ENCODE data around the gene SBF1.
"Not testable (repeated sequence)": the region's sequence is repeated elsewhere in the genome, so short reads cannot be mapped to it uniquely, and the experiment has no call there.

The SBF1 gene

DNA sequence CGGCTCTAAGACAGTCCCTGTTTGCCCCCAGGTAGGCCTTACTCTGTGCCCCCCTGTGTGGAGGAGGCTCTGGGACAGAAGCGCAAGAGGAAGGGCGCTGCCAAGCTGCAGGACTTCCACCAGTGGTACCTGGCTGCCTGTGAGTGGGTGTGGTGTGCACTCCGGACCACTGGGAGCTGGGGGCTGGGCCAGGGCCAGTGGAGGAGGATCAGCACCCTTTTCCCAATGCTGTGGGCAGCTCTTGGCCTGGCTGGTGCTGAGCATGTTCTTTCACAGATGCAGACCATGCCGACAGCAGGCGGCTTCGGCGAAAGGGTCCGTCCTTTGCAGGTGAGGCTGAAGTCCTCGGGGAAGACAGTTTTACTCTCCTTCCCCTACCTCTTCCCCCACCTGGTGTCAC, 46.9 kb upstream of the SBF1 start:
- H3K4me3 ChIP-seq (ENCODE audit: control insufficient read depth in 1 of 7, extremely low read depth in 1 of 7, insufficient read depth in 4 of 7, low read depth in 2 of 7, low read length in 6 of 7) = no peak overlapping the region
- CTCF ChIA-PET = no interaction called here
- peaks cover 2 to 66% (median 49%) of the 10 kb centered on the region in 4 experiments for H3K36me3 ChIP-seq (ENCODE audit: control insufficient read depth in 4 of 4, insufficient read depth in 4 of 4, low read length in 3 of 4)

GRCh38 chr22:50520826-50521453, 46.1 kb upstream of the SBF1 start:
- no peak for DNase-seq
- no peaks in the 10 kb centered on the region for H3K27me3 ChIP-seq (replicated peaks in 2 of 5; ENCODE audit: control insufficient read depth in 4 of 5, insufficient read depth in 5 of 5, low read length in 4 of 5)
- no peaks in the 10 kb centered on the region for H3K9me3 ChIP-seq (ENCODE audit: control extremely low read depth in 1 of 5, control insufficient read depth in 4 of 5, insufficient read depth in 2 of 5, low read depth in 1 of 5, low read length in 4 of 5)
- H3K27ac ChIP-seq (ENCODE audit: insufficient read depth in 1 of 2, low read depth in 1 of 2, low read length in 2 of 2, poor library complexity in 1 of 2, severe bottlenecking in 2 of 2) = no peak overlapping the region
- H3K4me3 ChIP-seq (ENCODE audit: control insufficient read depth in 1 of 7, extremely low read depth in 1 of 7, insufficient read depth in 4 of 7, low read depth in 2 of 7, low read length in 6 of 7) = no peak overlapping the region
- POLR2A ChIA-PET = interaction anchor here (1.4 kb wide), 1 partner anchor 13 kb away, joined by 5 read pairs; the partner anchor contains the start of genes LMF2 and NCAPH2
- H3K4me1 ChIP-seq (ENCODE audit: control extremely low read depth in 1 of 4, control insufficient read depth in 4 of 4, insufficient read depth in 4 of 4, low read length in 3 of 4) = peaks cover 2 to 15% (median 14%) of the 10 kb centered on the region in 4 experiments
- peaks cover 2 to 71% (median 51%) of the 10 kb centered on the region in 4 experiments for H3K36me3 ChIP-seq (ENCODE audit: control insufficient read depth in 4 of 4, insufficient read depth in 4 of 4, low read length in 3 of 4)
- WGBS (ENCODE audit: insufficient coverage) = 98% methylated on average over 12 of the region's 13 CpGs
- CTCF ChIA-PET = no interaction called here

More for the DNA sequence above, 46.9 kb upstream of the SBF1 start:
- no peaks in the 10 kb centered on the region for H3K9me3 ChIP-seq (ENCODE audit: control extremely low read depth in 1 of 5, control insufficient read depth in 4 of 5, insufficient read depth in 2 of 5, low read depth in 1 of 5, low read length in 4 of 5)
- peaks cover 2 to 22% (median 19%) of the 10 kb centered on the region in 4 experiments for H3K4me1 ChIP-seq (ENCODE audit: control extremely low read depth in 1 of 4, control insufficient read depth in 4 of 4, insufficient read depth in 4 of 4, low read length in 3 of 4)
- H3K27ac ChIP-seq (ENCODE audit: insufficient read depth in 1 of 2, low read depth in 1 of 2, low read length in 2 of 2, poor library complexity in 1 of 2, severe bottlenecking in 2 of 2) = no peak overlapping the region
- H3K27me3 ChIP-seq (replicated peaks in 2 of 5; ENCODE audit: control insufficient read depth in 4 of 5, insufficient read depth in 5 of 5, low read length in 4 of 5) = no peaks in the 10 kb centered on the region
- POLR2A ChIA-PET = interaction anchor here (1.4 kb wide), 1 partner anchor 13 kb away, joined by 5 read pairs; the partner anchor contains the start of genes LMF2 and NCAPH2
- WGBS (ENCODE audit: insufficient coverage) = 98% methylated on average over 9 of the region's 10 CpGs
- DNase-seq = no peak

DNA sequence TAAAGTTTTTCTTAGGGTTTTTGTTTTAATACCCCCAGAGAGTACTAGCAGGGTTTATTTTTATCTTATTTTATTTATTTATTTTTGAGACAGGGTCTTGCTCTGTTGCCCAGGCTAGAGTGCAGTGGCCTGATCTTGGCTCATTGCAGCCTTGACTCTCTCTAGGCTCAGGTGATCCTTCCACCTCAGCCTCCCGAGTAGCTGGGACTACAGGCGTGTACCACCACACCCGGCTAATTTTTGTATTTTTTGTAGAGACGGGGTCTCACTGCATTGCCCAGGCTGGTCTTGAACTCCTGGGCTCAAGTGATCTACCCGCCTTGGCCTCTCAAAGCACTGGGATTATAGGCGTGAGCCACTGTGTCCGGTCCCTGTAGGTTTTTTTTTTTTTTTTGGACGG, 45.3 kb upstream of the SBF1 start:
- CTCF ChIA-PET; H3K9me3 ChIP-seq (ENCODE audit: control extremely low read depth in 1 of 5, control insufficient read depth in 4 of 5, insufficient read depth in 2 of 5, low read depth in 1 of 5, low read length in 4 of 5); H3K4me3 ChIP-seq (ENCODE audit: control insufficient read depth in 1 of 7, extremely low read depth in 1 of 7, insufficient read depth in 4 of 7, low read depth in 2 of 7, low read length in 6 of 7); H3K27me3 ChIP-seq (replicated peaks in 2 of 5; ENCODE audit: control insufficient read depth in 4 of 5, insufficient read depth in 5 of 5, low read length in 4 of 5); POLR2A ChIA-PET; DNase-seq; H3K27ac ChIP-seq (ENCODE audit: insufficient read depth in 1 of 2, low read depth in 1 of 2, low read length in 2 of 2, poor library complexity in 1 of 2, severe bottlenecking in 2 of 2): not testable (repeated sequence)
- WGBS (ENCODE audit: insufficient coverage) = 98% methylated on average over 7 of the region's 8 CpGs
- Histone ChIP-seq H3K36me3 (ENCODE audit: control insufficient read depth in 4 of 4, insufficient read depth in 4 of 4, low read length in 3 of 4) (peaks cover 2 to 75% (median 51%) of the 10 kb centered on the region in 4 experiments), H3K4me1 (ENCODE audit: control extremely low read depth in 1 of 4, control insufficient read depth in 4 of 4, insufficient read depth in 4 of 4, low read length in 3 of 4) (peaks cover 2 to 13% (median 12%) of the 10 kb centered on the region in 4 experiments)

DNA sequence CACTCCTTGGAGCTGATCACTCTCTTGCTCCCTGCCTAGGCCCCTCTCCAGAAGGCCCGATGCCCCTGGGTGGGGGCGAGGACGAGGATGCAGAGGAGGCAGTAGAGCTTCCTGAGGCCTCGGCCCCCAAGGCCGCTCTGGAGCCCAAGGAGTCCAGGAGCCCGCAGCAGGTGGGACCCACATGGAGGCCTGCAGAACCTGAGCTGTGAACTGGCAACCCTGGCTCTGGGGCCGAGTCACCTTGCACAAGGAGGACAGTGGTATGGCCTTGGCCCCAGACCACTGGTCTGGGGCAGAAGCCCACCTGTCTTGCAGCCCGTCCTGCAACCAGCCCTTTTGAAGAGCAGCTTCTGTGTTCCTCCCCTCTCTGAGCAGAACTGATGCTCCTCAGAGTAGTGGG, 44.3 kb upstream of the SBF1 start:
- H3K27ac ChIP-seq (ENCODE audit: insufficient read depth in 1 of 2, low read depth in 1 of 2, low read length in 2 of 2, poor library complexity in 1 of 2, severe bottlenecking in 2 of 2) = no peak overlapping the region
- peaks cover 0 to 4% (median 2%) of the 10 kb centered on the region in 4 experiments for H3K4me1 ChIP-seq (ENCODE audit: control extremely low read depth in 1 of 4, control insufficient read depth in 4 of 4, insufficient read depth in 4 of 4, low read length in 3 of 4)
- no peaks in the 10 kb centered on the region for H3K27me3 ChIP-seq (replicated peaks in 2 of 5; ENCODE audit: control insufficient read depth in 4 of 5, insufficient read depth in 5 of 5, low read length in 4 of 5)
- no peak for DNase-seq
- WGBS (ENCODE audit: insufficient coverage) = 97% methylated on average over 8 of the region's 8 CpGs
- H3K9me3 ChIP-seq (ENCODE audit: control extremely low read depth in 1 of 5, control insufficient read depth in 4 of 5, insufficient read depth in 2 of 5, low read depth in 1 of 5, low read length in 4 of 5) = no peaks in the 10 kb centered on the region
- H3K36me3 ChIP-seq (ENCODE audit: control insufficient read depth in 4 of 4, insufficient read depth in 4 of 4, low read length in 3 of 4) = peaks cover 2 to 82% (median 50%) of the 10 kb centered on the region in 4 experiments
- ChIA-PET POLR2A (no interaction called here), CTCF (no interaction called here)
- H3K4me3 ChIP-seq (ENCODE audit: control insufficient read depth in 1 of 7, extremely low read depth in 1 of 7, insufficient read depth in 4 of 7, low read depth in 2 of 7, low read length in 6 of 7) = no peak overlapping the region

DNA sequence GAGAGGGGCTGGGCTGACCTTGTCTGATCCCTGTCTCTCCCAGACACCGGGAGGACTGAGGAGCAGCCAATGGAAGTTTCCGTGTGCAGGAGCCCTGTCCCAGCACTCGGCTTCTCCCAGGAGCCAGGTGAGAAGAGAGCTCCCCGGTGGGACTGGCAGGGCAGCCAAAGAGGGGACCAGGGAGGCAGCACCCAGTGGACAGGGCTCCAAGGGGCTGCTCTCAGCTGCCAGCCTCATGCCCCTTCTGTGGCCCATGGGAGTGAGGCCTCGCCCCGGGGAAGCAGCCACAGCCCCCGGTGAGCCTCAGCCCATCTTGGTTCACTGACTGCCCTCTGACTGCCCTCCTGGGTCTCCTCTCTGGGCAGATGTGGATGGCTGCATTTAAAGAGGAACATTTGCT, 43.8 kb upstream of the SBF1 start:
- H3K4me1 ChIP-seq (ENCODE audit: control extremely low read depth in 1 of 4, control insufficient read depth in 4 of 4, insufficient read depth in 4 of 4, low read length in 3 of 4) = no peaks in the 10 kb centered on the region
- H3K4me3 ChIP-seq (ENCODE audit: control insufficient read depth in 1 of 7, extremely low read depth in 1 of 7, insufficient read depth in 4 of 7, low read depth in 2 of 7, low read length in 6 of 7) = no peak overlapping the region
- H3K27me3 ChIP-seq (replicated peaks in 2 of 5; ENCODE audit: control insufficient read depth in 4 of 5, insufficient read depth in 5 of 5, low read length in 4 of 5) = no peaks in the 10 kb centered on the region
- CTCF ChIA-PET = interaction anchor here (1.6 kb wide), 1 partner anchor 22 kb away, joined by 4 read pairs; no protein-coding TSS in a partner anchor
- H3K9me3 ChIP-seq (ENCODE audit: control extremely low read depth in 1 of 5, control insufficient read depth in 4 of 5, insufficient read depth in 2 of 5, low read depth in 1 of 5, low read length in 4 of 5) = no peaks in the 10 kb centered on the region
- DNase-seq = no peak
- 95% methylated on average over 7 of the region's 7 CpGs for WGBS (ENCODE audit: insufficient coverage)
- H3K27ac ChIP-seq (ENCODE audit: insufficient read depth in 1 of 2, low read depth in 1 of 2, low read length in 2 of 2, poor library complexity in 1 of 2, severe bottlenecking in 2 of 2) = no peak overlapping the region
- POLR2A ChIA-PET = no interaction called here
- H3K36me3 ChIP-seq (ENCODE audit: control insufficient read depth in 4 of 4, insufficient read depth in 4 of 4, low read length in 3 of 4) = peaks cover 2 to 79% (median 46%) of the 10 kb centered on the region in 4 experiments

DNA sequence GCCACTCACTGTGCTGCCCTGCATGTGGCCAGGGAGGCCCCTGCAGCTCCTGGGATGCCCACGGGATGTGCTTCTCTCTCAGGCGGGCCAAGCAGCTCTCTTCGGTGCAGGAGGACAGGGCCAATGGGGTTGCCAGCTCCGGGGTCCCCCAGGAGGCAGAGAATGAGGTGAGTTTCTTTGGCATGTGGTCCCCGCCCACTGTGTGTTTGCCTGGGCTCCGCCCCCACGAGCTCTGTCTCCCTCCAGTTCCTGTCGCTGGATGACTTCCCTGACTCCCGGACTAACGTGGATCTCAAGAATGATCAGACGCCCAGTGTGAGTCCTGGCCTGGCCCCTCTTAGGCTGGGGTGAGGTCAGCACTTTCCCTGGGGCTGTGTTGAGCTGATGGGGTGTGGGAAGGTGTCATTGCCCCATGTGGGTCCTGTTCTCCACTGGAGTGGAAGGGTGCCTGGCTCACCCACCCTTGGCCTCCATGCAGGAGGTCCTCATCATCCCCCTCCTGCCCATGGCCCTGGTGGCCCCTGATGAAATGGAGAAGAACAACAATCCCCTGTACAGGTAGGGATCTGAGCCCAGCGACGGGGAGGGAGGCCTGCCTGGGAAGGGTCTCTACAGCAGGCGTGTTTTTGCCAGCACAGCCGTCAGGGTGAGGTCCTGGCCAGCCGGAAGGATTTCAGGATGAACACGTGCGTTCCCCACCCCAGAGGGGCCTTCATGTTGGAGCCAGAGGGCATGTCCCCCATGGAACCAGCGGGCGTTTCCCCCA, 42.8 kb upstream of the SBF1 start:
- CTCF ChIA-PET = interaction anchor here (1.2 to 1.6 kb wide), 2 partner anchors 21 to 48 kb away, joined by 4 read pairs; no protein-coding TSS in a partner anchor
- H3K4me3 ChIP-seq (ENCODE audit: control insufficient read depth in 1 of 7, extremely low read depth in 1 of 7, insufficient read depth in 4 of 7, low read depth in 2 of 7, low read length in 6 of 7) = no peak overlapping the region
- 97% methylated on average over 17 of the region's 20 CpGs for WGBS (ENCODE audit: insufficient coverage)

DNA sequence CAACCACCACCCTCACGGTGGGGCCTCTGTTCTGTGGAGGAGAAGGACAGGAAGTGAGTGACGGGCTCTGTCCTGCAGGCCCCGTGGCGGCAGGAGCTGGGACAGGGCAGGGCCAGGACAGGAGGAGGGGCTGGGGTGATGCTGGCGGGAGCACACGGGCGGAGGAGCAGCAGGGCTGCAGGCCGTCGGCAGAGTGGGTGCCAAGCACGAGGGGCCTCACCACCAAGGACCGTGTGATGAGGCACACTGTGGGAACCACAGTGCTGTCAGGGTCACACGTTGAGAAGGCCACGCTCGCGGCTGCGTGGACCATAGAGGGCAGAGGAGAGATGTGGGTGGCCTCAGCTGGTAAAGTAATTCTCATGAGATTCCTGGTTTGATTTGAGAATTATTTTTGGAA, 42.1 kb upstream of the SBF1 start:
- DNase-seq = no peak
- ChIA-PET CTCF (interaction anchor here (1.2 kb wide), 1 partner anchor 48 kb away, joined by 4 read pairs; no protein-coding TSS in a partner anchor), POLR2A (no interaction called here)
- no peaks in the 10 kb centered on the region for H3K27me3 ChIP-seq (replicated peaks in 2 of 5; ENCODE audit: control insufficient read depth in 4 of 5, insufficient read depth in 5 of 5, low read length in 4 of 5)
- 97% methylated on average over 12 of the region's 16 CpGs for WGBS (ENCODE audit: insufficient coverage)
- H3K27ac ChIP-seq (ENCODE audit: insufficient read depth in 1 of 2, low read depth in 1 of 2, low read length in 2 of 2, poor library complexity in 1 of 2, severe bottlenecking in 2 of 2) = no peak overlapping the region
- no peaks in the 10 kb centered on the region for H3K4me1 ChIP-seq (ENCODE audit: control extremely low read depth in 1 of 4, control insufficient read depth in 4 of 4, insufficient read depth in 4 of 4, low read length in 3 of 4)
- no peak overlapping the region for H3K4me3 ChIP-seq (ENCODE audit: control insufficient read depth in 1 of 7, extremely low read depth in 1 of 7, insufficient read depth in 4 of 7, low read depth in 2 of 7, low read length in 6 of 7)
- H3K9me3 ChIP-seq (ENCODE audit: control extremely low read depth in 1 of 5, control insufficient read depth in 4 of 5, insufficient read depth in 2 of 5, low read depth in 1 of 5, low read length in 4 of 5) = no peaks in the 10 kb centered on the region
- peaks cover 2 to 67% (median 35%) of the 10 kb centered on the region in 4 experiments for H3K36me3 ChIP-seq (ENCODE audit: control insufficient read depth in 4 of 4, insufficient read depth in 4 of 4, low read length in 3 of 4)

More for the DNA sequence above, 42.8 kb upstream of the SBF1 start:
- no peak for DNase-seq
- no peaks in the 10 kb centered on the region for H3K4me1 ChIP-seq (ENCODE audit: control extremely low read depth in 1 of 4, control insufficient read depth in 4 of 4, insufficient read depth in 4 of 4, low read length in 3 of 4)
- POLR2A ChIA-PET = interaction anchor here (0.7 kb wide), 1 partner anchor 11 kb away, joined by 3 read pairs; no protein-coding TSS in a partner anchor
- no peaks in the 10 kb centered on the region for H3K27me3 ChIP-seq (replicated peaks in 2 of 5; ENCODE audit: control insufficient read depth in 4 of 5, insufficient read depth in 5 of 5, low read length in 4 of 5)
- H3K27ac ChIP-seq (ENCODE audit: insufficient read depth in 1 of 2, low read depth in 1 of 2, low read length in 2 of 2, poor library complexity in 1 of 2, severe bottlenecking in 2 of 2) = no peak overlapping the region
- no peaks in the 10 kb centered on the region for H3K9me3 ChIP-seq (ENCODE audit: control extremely low read depth in 1 of 5, control insufficient read depth in 4 of 5, insufficient read depth in 2 of 5, low read depth in 1 of 5, low read length in 4 of 5)
- peaks cover 1 to 70% (median 40%) of the 10 kb centered on the region in 4 experiments for H3K36me3 ChIP-seq (ENCODE audit: control insufficient read depth in 4 of 4, insufficient read depth in 4 of 4, low read length in 3 of 4)

All from common myeloid progenitor, CD34-positive (primary cell).